Fibroblast of the aortic adventitia (primary cell): ENCODE data around the gene BHLHA9. TPM values are rescaled to one million over a fixed set of nuclear protein-coding genes. Genes with fewer than 3 reads are reported as not detected.
"Not testable (repeated sequence)": the region's sequence is repeated elsewhere in the genome, so short reads cannot be mapped to it uniquely, and the experiment has no call there.

ENCODE experiments used
- DNase-seq: peaks from one replicate; pipeline ENCODE4 v3.0.0-alpha.2; 2010; ENCODE audit warnings: low read depth
- H3K4me3 ChIP-seq: 2 replicates; pipeline ENCODE4 v1.5.1; 2011; ENCODE audit warnings: low read depth, mild to moderate bottlenecking, control low read depth, low read length, moderate library complexity
- total RNA-seq: library from RNA; depleted of rRNA; stranded (reverse); fragments of >200 nt; gene quantifications from 2 replicates; pipeline ENCODE4 v1.2.3, GENCODE V29; 2012; ENCODE audit warnings: low replicate concordance
- TF ChIP-seq, protein P1 (sequence below): IDR thresholded peaks from 2 replicates; pipeline ENCODE4 v1.5.1; 2011; ENCODE audit warnings: mild to moderate bottlenecking, low read length, control low read depth, inconsistent platforms; ENCODE audit not compliant: insufficient read depth

Gene BHLHA9
- total RNA-seq, 1 donor: not detected

DNA sequence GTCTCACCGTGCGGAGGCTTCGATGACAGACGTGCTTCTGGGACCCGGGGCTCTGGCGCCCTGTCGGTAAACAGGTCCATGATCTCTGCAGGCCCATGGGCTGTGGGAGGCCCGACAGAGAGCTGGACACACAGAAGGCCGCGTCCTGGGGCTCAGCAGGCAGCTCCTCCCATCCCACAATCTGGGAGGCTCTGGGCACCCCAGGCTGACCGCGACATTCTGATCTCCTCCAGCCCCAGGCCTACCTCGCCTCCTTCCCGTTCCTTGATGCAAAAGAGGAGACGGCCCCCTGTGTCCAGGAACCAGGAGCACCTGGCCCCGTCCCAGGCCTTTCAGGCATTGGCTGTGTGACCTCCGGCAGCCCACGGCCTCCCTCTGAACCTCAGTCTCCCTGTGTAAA lies 32.5 kb downstream of the BHLHA9 start:
- TF ChIP-seq, protein P1, sequence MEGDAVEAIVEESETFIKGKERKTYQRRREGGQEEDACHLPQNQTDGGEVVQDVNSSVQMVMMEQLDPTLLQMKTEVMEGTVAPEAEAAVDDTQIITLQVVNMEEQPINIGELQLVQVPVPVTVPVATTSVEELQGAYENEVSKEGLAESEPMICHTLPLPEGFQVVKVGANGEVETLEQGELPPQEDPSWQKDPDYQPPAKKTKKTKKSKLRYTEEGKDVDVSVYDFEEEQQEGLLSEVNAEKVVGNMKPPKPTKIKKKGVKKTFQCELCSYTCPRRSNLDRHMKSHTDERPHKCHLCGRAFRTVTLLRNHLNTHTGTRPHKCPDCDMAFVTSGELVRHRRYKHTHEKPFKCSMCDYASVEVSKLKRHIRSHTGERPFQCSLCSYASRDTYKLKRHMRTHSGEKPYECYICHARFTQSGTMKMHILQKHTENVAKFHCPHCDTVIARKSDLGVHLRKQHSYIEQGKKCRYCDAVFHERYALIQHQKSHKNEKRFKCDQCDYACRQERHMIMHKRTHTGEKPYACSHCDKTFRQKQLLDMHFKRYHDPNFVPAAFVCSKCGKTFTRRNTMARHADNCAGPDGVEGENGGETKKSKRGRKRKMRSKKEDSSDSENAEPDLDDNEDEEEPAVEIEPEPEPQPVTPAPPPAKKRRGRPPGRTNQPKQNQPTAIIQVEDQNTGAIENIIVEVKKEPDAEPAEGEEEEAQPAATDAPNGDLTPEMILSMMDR: no peak
- H3K4me3 ChIP-seq: no peak overlapping the region
- no peak for DNase-seq

DNA sequence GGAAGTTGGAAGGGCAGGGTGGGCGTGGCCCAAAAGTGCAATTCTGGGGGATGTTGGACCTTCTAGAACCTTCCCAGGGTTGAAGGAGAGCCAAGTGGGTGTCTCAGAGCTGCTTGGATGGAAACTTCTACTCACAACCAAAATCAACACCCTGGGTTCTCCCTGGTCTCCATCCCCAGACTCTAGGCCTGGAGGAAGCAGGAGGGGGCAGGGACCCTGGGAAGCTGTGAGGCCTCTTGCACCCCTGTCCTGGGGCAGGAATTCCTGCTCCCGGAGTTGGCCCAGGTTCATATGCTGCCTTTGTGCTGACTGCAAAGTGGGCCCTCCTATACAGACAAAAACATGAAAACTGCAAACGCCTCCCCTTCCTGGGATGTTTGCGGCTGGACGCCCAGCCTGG lies 34.3 kb downstream of the BHLHA9 start:
- TF ChIP-seq, protein P1: no peak
- DNase-seq: no peak
- H3K4me3 ChIP-seq: no peak overlapping the region

DNA sequence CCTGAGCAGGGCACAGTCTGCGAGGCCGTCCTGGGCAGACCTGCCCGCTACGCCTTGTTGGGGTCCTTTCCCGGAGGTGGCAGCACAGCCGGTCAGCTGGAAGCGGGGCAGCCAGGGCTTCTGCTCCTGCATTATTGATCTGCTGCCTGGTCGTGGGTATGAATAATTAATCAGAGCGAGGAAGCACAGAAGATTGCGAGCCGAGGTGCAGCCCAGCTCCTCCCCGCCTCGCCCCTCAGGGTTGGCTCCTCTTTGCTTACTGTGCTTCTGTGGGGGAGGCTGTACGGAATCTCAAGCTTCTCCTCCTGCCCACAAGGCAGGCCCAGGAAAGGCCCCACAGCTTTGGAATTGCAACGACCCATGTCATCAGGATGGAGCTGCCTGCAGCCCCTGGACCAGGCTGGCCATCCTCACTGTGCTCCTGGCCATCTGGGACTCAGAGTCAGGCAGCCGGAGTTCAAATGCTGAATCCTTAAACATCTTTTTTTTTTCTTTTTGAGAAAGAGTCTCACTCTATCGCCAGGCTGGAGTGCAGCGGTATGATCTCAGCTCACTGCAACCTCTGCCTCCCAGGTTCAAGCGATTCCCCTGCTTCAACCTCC lies 34.8 kb downstream of the BHLHA9 start:
- DNase-seq: no peak
- TF ChIP-seq, protein P1: no peak
- H3K4me3 ChIP-seq: no peak overlapping the region

DNA sequence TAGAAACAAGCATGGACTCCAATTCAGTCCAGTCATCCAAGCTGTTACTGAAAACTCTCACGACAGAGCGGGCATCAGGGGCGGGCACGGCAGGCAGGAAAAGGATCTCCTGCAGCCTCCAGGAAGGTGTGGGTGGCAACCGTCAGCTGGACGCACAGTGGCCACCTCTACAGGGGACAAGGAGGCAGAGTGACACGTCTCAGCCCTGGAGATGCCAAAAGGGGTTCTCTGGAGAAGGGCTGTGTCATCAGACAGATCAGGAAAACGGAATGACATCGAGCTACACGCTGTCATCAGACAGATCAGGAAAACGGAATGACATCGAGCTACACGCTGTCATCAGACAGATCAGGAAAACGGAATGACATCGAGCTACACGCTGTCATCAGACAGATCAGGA lies 37.6 kb downstream of the BHLHA9 start:
- not testable (repeated sequence) for DNase-seq, H3K4me3 ChIP-seq

DNA sequence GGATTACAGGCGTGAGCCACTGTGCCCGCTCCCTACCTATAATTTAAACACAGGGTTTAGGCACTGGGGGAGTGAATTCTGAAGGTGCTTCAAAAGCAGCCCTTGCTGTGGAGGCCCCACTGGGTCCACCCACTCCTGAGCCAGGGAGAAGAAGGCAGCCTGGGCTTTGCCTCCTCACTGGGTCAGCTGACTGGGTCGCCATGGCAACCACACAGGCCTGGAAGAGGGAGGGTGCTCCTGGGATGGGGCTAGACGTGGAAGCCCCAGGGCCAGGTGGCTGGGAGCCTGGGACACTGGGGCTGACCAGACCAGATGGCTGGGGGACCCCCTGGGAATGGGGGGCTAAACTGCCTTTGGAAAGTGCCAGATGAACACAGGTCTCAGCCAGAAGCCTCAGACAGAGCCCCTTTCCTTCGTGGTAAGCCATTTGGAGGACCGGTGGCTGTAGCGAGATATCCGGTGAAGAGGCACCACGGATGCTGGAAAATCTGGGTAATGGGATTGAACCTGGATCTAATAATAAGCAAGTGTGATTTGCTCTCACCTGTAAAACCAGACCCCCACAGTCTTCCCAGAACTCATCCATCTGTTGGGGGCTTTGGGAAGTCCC lies 42.1 kb downstream of the BHLHA9 start:
- no peak overlapping the region for H3K4me3 ChIP-seq
- no peak for DNase-seq
- TF ChIP-seq, protein P1: no peak

DNA sequence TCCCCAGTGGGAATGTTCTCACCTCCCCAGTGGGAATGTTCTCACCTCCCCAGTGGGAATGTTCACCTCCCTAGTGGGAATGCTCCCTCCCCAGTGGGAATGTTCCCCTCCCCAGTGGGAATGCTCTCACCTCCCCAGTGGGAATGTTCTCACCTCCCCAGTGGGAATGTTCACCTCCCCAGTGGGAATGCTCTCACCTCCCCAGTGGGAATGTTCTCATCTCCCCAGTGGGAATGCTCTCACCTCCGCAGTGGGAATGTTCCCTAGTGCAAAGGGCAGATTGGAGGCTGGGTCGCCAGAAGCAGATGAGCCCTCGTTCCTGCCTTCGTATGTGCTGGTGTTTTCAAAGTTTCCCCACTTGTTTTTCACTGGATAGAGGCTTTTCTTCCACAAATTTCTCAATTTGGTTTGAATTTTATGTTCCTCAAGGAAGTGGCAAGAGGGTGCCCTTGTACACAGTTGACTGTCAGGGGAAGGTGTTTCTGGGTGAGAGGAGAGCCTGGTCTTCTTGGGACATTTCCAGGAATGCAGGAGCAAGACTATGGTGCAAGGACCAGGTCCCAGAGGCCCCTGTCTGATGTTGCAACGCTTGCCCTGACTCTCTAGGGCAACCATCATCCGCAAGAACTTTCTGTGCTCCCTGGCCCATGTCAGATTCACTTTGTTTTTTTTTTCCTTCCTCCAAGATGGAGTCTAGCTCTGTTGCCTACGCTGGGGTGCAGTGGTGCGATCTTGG lies 43.2 kb downstream of the BHLHA9 start:
- no peak overlapping the region for H3K4me3 ChIP-seq
- TF ChIP-seq, protein P1: no peak
- no peak for DNase-seq

DNA sequence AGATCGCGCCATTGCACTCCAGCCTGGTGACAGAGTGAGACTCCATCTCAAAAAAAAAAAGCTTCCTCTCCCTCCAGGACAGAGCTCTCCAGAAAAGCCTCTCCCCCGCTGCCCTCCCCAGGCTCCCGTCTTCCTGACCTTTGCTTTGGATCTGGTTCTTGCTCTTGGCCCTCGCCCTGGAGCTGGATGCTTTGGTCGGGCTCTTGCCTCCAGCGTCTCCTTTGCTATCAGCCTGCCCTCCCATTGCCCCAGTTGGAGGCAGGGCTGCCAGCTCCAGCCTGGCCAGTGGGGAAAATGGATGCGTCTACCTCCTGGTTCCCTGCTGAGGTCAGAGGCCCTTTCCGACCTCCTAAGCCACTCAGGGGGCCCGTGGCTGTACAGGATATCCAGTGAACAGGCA lies 45.2 kb downstream of the BHLHA9 start:
- no peak overlapping the region for H3K4me3 ChIP-seq
- DNase-seq: no peak
- TF ChIP-seq, protein P1: no peak
